HCT116 (cell line): ENCODE results near the gene MATR3. TPM values are rescaled to one million over a fixed set of nuclear protein-coding genes. Genes with fewer than 3 reads are reported as not detected.

Experiments used
- CTCF ChIP-seq, 3 experiments: fragments of 200-600 bp in 1 of 3; sonication (generic) in 1 of 3; IDR thresholded peaks in 2 of 3; conservative IDR thresholded peaks in 1 of 3; 2 replicates each; pipeline ENCODE4 v1.5.1; 2012 to 2017; ENCODE audit warnings: low read depth in 2 of 3, low read length in 2 of 3, antibody characterized with exemption in 1 of 3, borderline replicate concordance in 1 of 3, control low read depth in 1 of 3, mild to moderate bottlenecking in 1 of 3, mixed read lengths in 1 of 3, mixed run types in 1 of 3, moderate library complexity in 1 of 3; ENCODE audit not compliant: insufficient read depth in 1 of 3
- EZH2phosphoT487 ChIP-seq: fragments of 200-600 bp; IDR thresholded peaks from 2 replicates; pipeline ENCODE4 v1.6.1; 2018; ENCODE audit warnings: antibody characterized with exemption, borderline replicate concordance
- POLR2A ChIP-seq: IDR thresholded peaks from 2 replicates; pipeline ENCODE4 v1.7.0; 2011; ENCODE audit warnings: borderline replicate concordance; ENCODE audit not compliant: insufficient read depth, insufficient read length; ENCODE audit errors: extremely low read depth
- RAD21 ChIP-seq: IDR thresholded peaks from 2 replicates; pipeline ENCODE4 v1.6.1; 2012; ENCODE audit warnings: low read depth, mild to moderate bottlenecking
- REST ChIP-seq: IDR thresholded peaks from 2 replicates; pipeline ENCODE4 v1.6.1; 2012; ENCODE audit warnings: low read depth
- SRF ChIP-seq: IDR thresholded peaks from 2 replicates; pipeline ENCODE4 v1.6.1; 2012; ENCODE audit warnings: low read depth
- ZBTB33 ChIP-seq: IDR thresholded peaks from 2 replicates; pipeline ENCODE4 v1.6.1; 2011; ENCODE audit warnings: mild to moderate bottlenecking, low read length, moderate library complexity; ENCODE audit not compliant: insufficient replicate concordance; ENCODE audit errors: extremely low read depth
- total RNA-seq: library from RNA; stranded (reverse); gene quantifications from one replicate; pipeline ENCODE4 v1.2.1, GENCODE V29; 2021; ENCODE audit not compliant: unreplicated experiment

The MATR3 gene
- total RNA-seq, 1 experiment from 2014 or later, result 123 TPM

- TF ChIP-seq ZBTB33 (no peak), RAD21 (peak; percentile 75), POLR2A (peak; percentile 66), REST (no peak), CTCF (IDR thresholded peaks at IDR 0.05 in 2 of 3, conservative IDR thresholded peaks at IDR 0.05 in 1 of 3; ENCODE audit: borderline replicate concordance in 1 of 3, insufficient read depth in 1 of 3, low read depth in 2 of 3, low read length in 2 of 3) (peak; percentile 62 to 75 (median 72); a peak in 5 of 6 replicates), SRF (0 out of 2 replicates have a peak, but pooled peaks have one; percentile 50), EZH2phosphoT487 (no peak)
- TF ChIP-seq, all 23 proteins: peak for 15
Measured at GRCh38 chr5:139341689-139342422, 48.3 kb downstream of the MATR3 start, which contains the start of gene PAIP2 (continued).
